ENCODE data around the gene ANXA11. TPM values are rescaled to one million over a fixed set of nuclear protein-coding genes. Genes with fewer than 3 reads are reported as not detected.

Gene ANXA11
- total RNA-seq, 2 donors from 2014 or later, result 68.2 to 71.9 TPM

DNA sequence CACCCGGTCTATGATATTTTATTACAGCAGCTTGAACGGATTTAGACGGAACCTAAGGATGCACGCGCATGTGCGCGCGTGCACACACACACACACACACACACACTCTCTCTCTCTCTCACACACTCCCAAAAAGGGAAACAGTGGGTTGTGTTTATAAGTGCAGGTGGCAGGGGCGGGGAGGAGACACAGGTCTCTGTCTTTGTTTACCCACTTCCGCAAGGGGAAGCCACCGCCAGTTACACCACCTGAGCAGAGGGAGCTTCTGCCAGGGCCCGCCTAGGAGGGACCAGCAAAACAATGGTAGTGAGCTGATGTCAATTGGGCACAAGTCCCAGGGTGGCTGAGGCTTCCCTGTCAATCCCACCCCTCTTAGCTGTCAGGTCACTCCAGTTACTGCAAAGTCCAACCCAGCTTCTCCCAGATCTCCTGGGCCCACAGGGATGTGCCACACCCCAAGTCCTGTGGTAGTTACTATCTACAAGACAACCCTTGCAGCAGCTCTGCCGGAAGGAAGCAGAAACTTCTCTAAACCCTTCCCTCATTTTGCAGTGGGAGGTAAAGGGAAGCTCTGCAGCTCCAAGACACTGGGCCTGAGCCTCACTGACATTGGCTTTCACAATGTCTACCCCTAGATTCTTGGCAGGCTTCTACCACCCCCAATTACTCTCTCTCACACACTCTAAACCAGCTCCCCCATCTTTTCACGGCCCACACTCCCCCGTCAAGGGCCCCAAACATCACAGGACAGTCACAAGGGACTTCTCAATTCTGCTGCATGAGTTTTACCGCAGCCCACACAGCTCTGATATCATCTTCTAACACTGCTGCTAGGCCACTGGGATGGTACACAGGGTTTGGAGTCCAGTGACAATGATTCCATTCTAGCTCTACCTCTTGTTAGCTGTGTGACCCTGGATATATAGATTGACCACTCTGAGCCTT, 17.6 kb downstream of the ANXA11 start:
- H3K9me3 ChIP-seq, result no peaks in the 10 kb centered on the region
- intact Hi-C loops (cut with DNase I), result no loop called here
- H3K4me3 ChIP-seq, result no peak overlapping the region
- no peaks in the 10 kb centered on the region for H3K27me3 ChIP-seq
- H3K27ac ChIP-seq, result peak overlapping the region in 2 of 4 donors; percentile 32 to 53
- TF ChIP-seq CTCF (IDR thresholded peaks at IDR 0.05), result no peak
- no peak for TF ChIP-seq POLR2A (IDR thresholded peaks at IDR 0.05)
- ATAC-seq (no peak), DNase-seq (peak in 1 of 4 donors; percentile 43)
- 46 to 86% methylated on average over 14 to 16 of the region's 16 CpGs for WGBS, 2 donors
- H3K36me3 ChIP-seq (replicated peaks in 1 of 2; ENCODE audit: insufficient read depth in 1 of 2, low read depth in 2 of 2), result no peaks in the 10 kb centered on the region
- H3K4me1 ChIP-seq, result peaks cover 84% of the 10 kb centered on the region

DNA sequence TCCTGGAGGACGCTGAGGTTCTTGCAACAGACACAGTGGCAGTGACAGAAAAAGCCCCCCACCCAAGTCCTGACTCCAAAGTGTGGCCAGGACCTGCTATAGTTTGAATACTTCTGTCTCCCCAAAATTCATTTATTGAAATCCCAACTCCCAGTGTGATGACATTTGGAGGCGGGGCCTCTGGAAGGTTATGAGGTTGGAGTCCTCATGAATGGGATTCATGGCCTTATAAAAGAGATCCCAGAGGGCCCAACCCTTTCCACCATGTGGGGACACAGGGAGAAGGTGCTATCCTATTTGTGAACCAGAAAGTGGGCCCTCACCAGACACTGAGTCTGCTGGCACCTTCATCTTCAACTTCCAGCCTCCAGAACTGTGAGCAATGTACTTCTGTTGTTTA, 18.3 kb downstream of the ANXA11 start:
- peak overlapping the region in 3 of 4 donors; percentile 15 to 53 (median 16) for H3K27ac ChIP-seq

DNA sequence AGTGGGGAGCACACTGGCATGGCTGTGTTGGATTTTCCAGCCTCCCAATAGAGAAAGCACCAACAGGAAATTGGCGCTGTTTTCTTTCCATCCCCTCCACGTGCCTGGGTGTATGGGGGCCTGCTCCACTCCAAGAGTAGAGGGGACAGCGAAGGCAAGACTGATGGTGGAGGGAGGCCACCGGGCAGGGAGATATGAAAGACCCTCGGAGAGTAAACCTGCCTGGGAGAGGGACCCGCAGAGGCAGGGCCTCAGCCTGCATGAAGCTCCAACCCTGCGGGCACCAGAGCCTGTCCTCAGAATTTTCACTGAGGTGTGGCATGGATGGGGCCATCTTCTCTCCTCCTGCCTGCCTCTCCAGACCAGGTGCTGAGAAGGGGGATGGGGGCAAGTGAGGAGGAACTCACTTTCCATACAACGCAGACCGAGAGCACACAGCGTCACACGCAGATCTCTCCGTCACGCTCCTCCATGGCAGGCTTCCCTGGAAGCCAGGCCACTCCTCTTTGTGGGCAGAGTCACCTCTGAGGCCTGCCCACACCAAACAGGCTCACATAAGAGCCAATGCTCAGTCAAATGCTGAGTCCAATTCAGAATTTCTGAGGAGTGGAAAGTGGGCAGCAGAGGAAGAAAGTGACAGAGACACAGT, 18.8 kb downstream of the ANXA11 start:
- Histone ChIP-seq H3K36me3 (replicated peaks in 1 of 2; ENCODE audit: insufficient read depth in 1 of 2, low read depth in 2 of 2) (no peaks in the 10 kb centered on the region), H3K4me3 (no peak overlapping the region), H3K9me3 (no peaks in the 10 kb centered on the region), H3K27ac (peak overlapping the region in 3 of 4 donors; percentile 15 to 53 (median 16)), H3K4me1 (peaks cover 75% of the 10 kb centered on the region), H3K27me3 (no peaks in the 10 kb centered on the region)
- ATAC-seq (peak; percentile 36), DNase-seq (peak in 3 of 4 donors; percentile 57 to 64 (median 62))
- no peak for TF ChIP-seq CTCF (IDR thresholded peaks at IDR 0.05)
- no peak for TF ChIP-seq POLR2A (IDR thresholded peaks at IDR 0.05)
- 46 to 56% methylated on average over 13 of the region's 13 CpGs for WGBS, 2 donors
- intact Hi-C loops (cut with DNase I), result no loop called here

More for the DNA sequence above, 18.3 kb downstream of the ANXA11 start:
- WGBS, 2 donors, result 96 to 100% methylated on average over 1 to 2 of the region's 2 CpGs
- H3K4me3 ChIP-seq, result no peak overlapping the region
- no peaks in the 10 kb centered on the region for H3K36me3 ChIP-seq (replicated peaks in 1 of 2; ENCODE audit: insufficient read depth in 1 of 2, low read depth in 2 of 2)
- no peaks in the 10 kb centered on the region for H3K27me3 ChIP-seq
- no peak for TF ChIP-seq POLR2A (IDR thresholded peaks at IDR 0.05)
- TF ChIP-seq CTCF (IDR thresholded peaks at IDR 0.05), result no peak
- no peaks in the 10 kb centered on the region for H3K9me3 ChIP-seq
- DNase-seq (no peak), ATAC-seq (no peak)
- H3K4me1 ChIP-seq, result peaks cover 81% of the 10 kb centered on the region
- intact Hi-C loops (cut with DNase I), result no loop called here

DNA sequence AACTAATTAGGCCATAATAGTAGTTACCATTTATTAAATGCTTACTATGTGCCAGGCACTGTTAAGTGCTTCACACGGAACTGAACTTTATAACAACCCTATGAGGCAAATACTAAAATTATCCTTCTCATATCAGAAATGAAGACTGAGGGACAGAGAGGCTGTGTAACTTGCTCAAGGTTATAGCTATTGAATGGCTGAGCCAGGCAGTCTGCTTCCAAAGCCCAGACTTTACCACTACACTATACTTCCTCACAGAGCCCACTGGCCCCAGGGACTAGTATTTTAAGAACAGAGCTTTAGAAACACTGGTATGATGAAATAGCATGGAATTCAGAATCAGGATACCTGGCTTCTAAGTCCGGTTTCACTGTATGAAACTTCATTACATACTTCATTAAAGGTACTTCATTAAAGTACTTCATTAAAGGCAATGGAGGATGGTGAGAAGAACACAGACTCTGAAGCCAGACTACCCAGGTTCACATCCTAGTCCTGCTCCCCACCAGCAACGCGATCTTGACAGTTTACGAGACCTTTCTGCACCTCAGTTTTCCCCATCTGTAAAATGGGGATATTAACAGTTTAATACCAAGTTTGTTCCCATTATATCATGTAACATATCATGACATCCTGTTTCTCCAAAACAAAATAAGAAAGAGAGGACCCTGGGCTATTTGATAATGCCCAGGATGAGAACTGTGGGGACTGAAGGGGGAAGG, 19.6 kb downstream of the ANXA11 start:
- H3K4me3 ChIP-seq, result no peak overlapping the region
- no peaks in the 10 kb centered on the region for H3K36me3 ChIP-seq (replicated peaks in 1 of 2; ENCODE audit: insufficient read depth in 1 of 2, low read depth in 2 of 2)
- intact Hi-C loops (cut with DNase I), result no loop called here
- peak; percentile 18 for ATAC-seq
- H3K9me3 ChIP-seq, result no peaks in the 10 kb centered on the region
- TF ChIP-seq CTCF (IDR thresholded peaks at IDR 0.05) (no peak), POLR2A (IDR thresholded peaks at IDR 0.05) (no peak)
- WGBS, 2 donors, result 68 to 70% methylated on average over 5 of the region's 5 CpGs
- H3K27ac ChIP-seq, result peak overlapping the region in 3 of 4 donors; percentile 13 to 36 (median 16)
- no peak for DNase-seq
- H3K27me3 ChIP-seq, result no peaks in the 10 kb centered on the region
- H3K4me1 ChIP-seq, result peaks cover 68% of the 10 kb centered on the region
